GM18520 (cell line): ENCODE data around the gene EHF.
"Not testable (repeated sequence)": the region's sequence is repeated elsewhere in the genome, so short reads cannot be mapped to it uniquely, and the experiment has no call there.

Source experiments
- ATAC-seq: cut with Tn5 transposase; IDR thresholded peaks from one replicate; pipeline ENCODE4 v1.9.1; 2021; ENCODE audit not compliant: unreplicated experiment

The EHF gene

GRCh38 chr11:34620820-34621792, at the start of gene EHF:
Gene EHF (plus strand): TSS chr11:34621093. CDS start chr11:34642631, 21,538 bp downstream.
- no peak for ATAC-seq

- no peak for ATAC-seq
These were observed 47.4 kb upstream of the EHF start for GRCh38 chr11:34573537-34573936.

- ATAC-seq, result no peak
These were observed 45.6 kb upstream of the EHF start for GRCh38 chr11:34575261-34575660.

GRCh38 chr11:34575671-34576070, 45.2 kb upstream of the EHF start:
- no peak for ATAC-seq

- no peak for ATAC-seq
These were observed 44.6 kb upstream of the EHF start for GRCh38 chr11:34576331-34576730.

GRCh38 chr11:34583818-34584217, 37.1 kb upstream of the EHF start:
- ATAC-seq, result no peak

- no peak for ATAC-seq
These were observed 35.6 kb upstream of the EHF start for GRCh38 chr11:34585304-34585734.

- no peak for ATAC-seq
These were observed 35.0 kb upstream of the EHF start for GRCh38 chr11:34585735-34586487.

- no peak for ATAC-seq
These were observed 34.2 kb upstream of the EHF start for GRCh38 chr11:34586488-34587281.

- no peak for ATAC-seq
These were observed 33.6 kb upstream of the EHF start for GRCh38 chr11:34587282-34587677.

GRCh38 chr11:34588023-34588422, 32.9 kb upstream of the EHF start:
- ATAC-seq, result no peak

GRCh38 chr11:34588701-34589100, 32.2 kb upstream of the EHF start:
- ATAC-seq, result no peak

- ATAC-seq, result not testable (repeated sequence)
These were observed 31.7 kb upstream of the EHF start for GRCh38 chr11:34589177-34589576.

GRCh38 chr11:34593085-34593484, 27.8 kb upstream of the EHF start:
- ATAC-seq, result no peak

- no peak for ATAC-seq
These were observed 26.3 kb upstream of the EHF start for GRCh38 chr11:34594603-34595002.

- ATAC-seq, result no peak
These were observed 25.5 kb upstream of the EHF start for GRCh38 chr11:34595391-34595790.

- no peak for ATAC-seq
These were observed 24.8 kb upstream of the EHF start for GRCh38 chr11:34595960-34596644.

- no peak for ATAC-seq
These were observed 21.4 kb upstream of the EHF start for GRCh38 chr11:34599406-34599945.

- ATAC-seq, result no peak
These were observed 20.4 kb upstream of the EHF start for GRCh38 chr11:34600339-34601084.

GRCh38 chr11:34601085-34601444, 19.8 kb upstream of the EHF start:
- ATAC-seq, result no peak
